ENCODE results near the gene TLCD4.

- TF ChIP-seq, protein P1, sequence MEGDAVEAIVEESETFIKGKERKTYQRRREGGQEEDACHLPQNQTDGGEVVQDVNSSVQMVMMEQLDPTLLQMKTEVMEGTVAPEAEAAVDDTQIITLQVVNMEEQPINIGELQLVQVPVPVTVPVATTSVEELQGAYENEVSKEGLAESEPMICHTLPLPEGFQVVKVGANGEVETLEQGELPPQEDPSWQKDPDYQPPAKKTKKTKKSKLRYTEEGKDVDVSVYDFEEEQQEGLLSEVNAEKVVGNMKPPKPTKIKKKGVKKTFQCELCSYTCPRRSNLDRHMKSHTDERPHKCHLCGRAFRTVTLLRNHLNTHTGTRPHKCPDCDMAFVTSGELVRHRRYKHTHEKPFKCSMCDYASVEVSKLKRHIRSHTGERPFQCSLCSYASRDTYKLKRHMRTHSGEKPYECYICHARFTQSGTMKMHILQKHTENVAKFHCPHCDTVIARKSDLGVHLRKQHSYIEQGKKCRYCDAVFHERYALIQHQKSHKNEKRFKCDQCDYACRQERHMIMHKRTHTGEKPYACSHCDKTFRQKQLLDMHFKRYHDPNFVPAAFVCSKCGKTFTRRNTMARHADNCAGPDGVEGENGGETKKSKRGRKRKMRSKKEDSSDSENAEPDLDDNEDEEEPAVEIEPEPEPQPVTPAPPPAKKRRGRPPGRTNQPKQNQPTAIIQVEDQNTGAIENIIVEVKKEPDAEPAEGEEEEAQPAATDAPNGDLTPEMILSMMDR (IDR thresholded peaks at IDR 0.05; ENCODE audit: low read depth, low read length, poor library complexity, severe bottlenecking) = no peak
- no peak for TF ChIP-seq EZH2phosphoT487 (IDR thresholded peaks at IDR 0.05; ENCODE audit: borderline replicate concordance, low read length)
Measured at GRCh38 chr1:95126366-95126765, 9.2 kb downstream of the TLCD4 start.
